HUES6 (cell line): ENCODE data around the gene EPOP.
A peak's percentile ranks its signal among the peaks of the same experiment; 100 is the strongest.

Experiments
- H3K27ac ChIP-seq: 2 replicates; pipeline ENCODE4 v1.7.0; 2013; ENCODE audit warnings: low read depth, mild to moderate bottlenecking, low read length, inconsistent platforms
- H3K27me3 ChIP-seq: 2 replicates; pipeline ENCODE4 v1.6.1; 2013; ENCODE audit warnings: low read length; ENCODE audit not compliant: control insufficient read depth, insufficient read depth
- H3K36me3 ChIP-seq: 2 replicates; pipeline ENCODE4 v1.6.1; 2013; ENCODE audit warnings: low read length; ENCODE audit not compliant: control insufficient read depth, insufficient read depth
- H3K4me1 ChIP-seq: 2 replicates; pipeline ENCODE4 v1.6.1; 2013; ENCODE audit warnings: low read length; ENCODE audit not compliant: control insufficient read depth, insufficient read depth
- H3K4me3 ChIP-seq: 2 replicates; pipeline ENCODE4 v1.5.1; 2013; ENCODE audit warnings: low read depth, low read length
- H3K9ac ChIP-seq: one replicate; pipeline ENCODE4 v1.6.1; 2013; ENCODE audit warnings: mild to moderate bottlenecking, low read length
- H3K9me3 ChIP-seq: 2 replicates; pipeline ENCODE4 v1.6.1; 2013; ENCODE audit warnings: low read depth, low read length; ENCODE audit not compliant: control insufficient read depth, insufficient read depth

The EPOP gene

DNA sequence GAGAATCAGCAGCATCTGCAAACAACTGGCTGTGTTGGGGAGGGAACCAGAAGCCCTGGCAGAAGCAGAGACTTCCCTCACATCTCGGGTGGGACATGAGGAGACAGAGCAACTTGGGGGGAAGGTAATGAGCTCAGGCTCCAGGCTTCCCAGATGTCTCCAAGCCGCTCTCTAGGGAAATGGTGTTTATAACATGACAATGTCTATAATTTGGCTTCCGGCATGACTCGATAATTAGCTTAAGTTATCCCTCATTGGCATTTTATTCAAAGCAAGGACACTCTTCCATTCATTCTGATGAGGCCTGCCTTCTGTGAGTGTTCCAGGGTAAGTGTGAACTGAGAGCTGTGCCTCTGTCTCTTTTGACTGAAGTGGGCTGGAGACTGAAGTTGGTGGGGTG, 15.6 kb upstream of the EPOP start:
- Histone ChIP-seq H3K27ac (no peak overlapping the region), H3K4me3 (no peak overlapping the region), H3K9ac (no peak overlapping the region), H3K4me1 (no peaks in the 10 kb centered on the region), H3K27me3 (peaks cover 12% of the 10 kb centered on the region), H3K36me3 (no peaks in the 10 kb centered on the region), H3K9me3 (no peaks in the 10 kb centered on the region)

- Histone ChIP-seq H3K4me3 (no peak overlapping the region), H3K36me3 (no peaks in the 10 kb centered on the region), H3K9me3 (no peaks in the 10 kb centered on the region), H3K27ac (no peak overlapping the region), H3K27me3 (peaks cover 10% of the 10 kb centered on the region), H3K9ac (no peak overlapping the region), H3K4me1 (no peaks in the 10 kb centered on the region)
These were observed 12.5 kb upstream of the EPOP start for GRCh38 chr17:38687286-38687685.

- Histone ChIP-seq H3K27me3 (peaks cover 10% of the 10 kb centered on the region), H3K9ac (no peak overlapping the region), H3K9me3 (no peaks in the 10 kb centered on the region), H3K27ac (no peak overlapping the region), H3K4me3 (no peak overlapping the region), H3K4me1 (no peaks in the 10 kb centered on the region), H3K36me3 (no peaks in the 10 kb centered on the region)
These were observed 10.7 kb upstream of the EPOP start for GRCh38 chr17:38685491-38685890.

GRCh38 chr17:38681096-38681495, 6.3 kb upstream of the EPOP start:
- no peak overlapping the region for H3K4me3 ChIP-seq
- peaks cover 9% of the 10 kb centered on the region; the same call in 1 of the 2 replicates for H3K4me1 ChIP-seq
- no peaks in the 10 kb centered on the region for H3K9me3 ChIP-seq
- H3K27me3 ChIP-seq, result peaks cover 18% of the 10 kb centered on the region
- H3K36me3 ChIP-seq, result no peaks in the 10 kb centered on the region
- H3K9ac ChIP-seq, result no peak overlapping the region
- no peak overlapping the region for H3K27ac ChIP-seq

GRCh38 chr17:38677819-38678218, 3.1 kb upstream of the EPOP start:
- Histone ChIP-seq H3K27me3 (peaks cover 40% of the 10 kb centered on the region), H3K4me3 (no peak overlapping the region), H3K36me3 (no peaks in the 10 kb centered on the region), H3K9me3 (no peaks in the 10 kb centered on the region), H3K27ac (no peak overlapping the region), H3K4me1 (peaks cover 19% of the 10 kb centered on the region), H3K9ac (no peak overlapping the region)

DNA sequence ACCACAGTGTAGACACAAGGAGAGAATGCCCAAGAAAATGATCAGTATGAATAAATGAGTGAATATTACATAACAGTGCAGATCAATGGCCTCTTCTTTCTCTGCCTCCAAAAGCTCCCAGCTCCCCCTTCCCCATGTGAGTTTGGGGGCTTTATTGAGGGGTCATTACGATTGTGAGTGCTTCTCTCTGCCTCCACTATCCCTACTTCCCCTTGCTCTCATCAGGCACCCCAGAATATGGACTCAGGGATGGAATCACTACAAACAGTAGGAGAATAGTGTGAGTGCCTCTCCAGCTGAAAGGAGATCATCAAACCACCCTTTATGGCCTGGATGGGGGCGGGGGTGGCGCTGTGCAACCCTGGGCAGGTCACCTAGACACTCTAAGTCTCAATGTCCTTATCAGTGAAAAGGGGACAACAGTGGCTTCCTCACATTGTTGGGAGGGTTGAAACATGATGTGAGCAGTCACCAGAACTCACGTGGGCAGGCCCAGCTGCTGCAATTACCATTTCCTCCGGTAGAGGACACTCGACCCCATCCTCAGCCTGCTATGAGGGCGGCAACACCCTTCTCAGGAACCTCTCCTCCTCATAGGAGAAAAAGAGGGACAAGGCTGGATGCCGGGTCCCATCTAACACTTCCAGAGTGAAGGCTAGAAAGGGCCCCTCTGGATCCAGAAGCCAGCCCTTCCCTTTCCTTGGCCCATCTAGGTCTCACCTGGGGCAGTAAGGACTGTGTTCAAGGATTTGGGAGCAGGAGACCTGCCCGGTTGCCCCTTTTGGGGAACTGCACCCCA, 2.1 kb upstream of the EPOP start:
- Histone ChIP-seq H3K27me3 (peaks cover 50% of the 10 kb centered on the region), H3K9ac (no peak overlapping the region), H3K27ac (no peak overlapping the region), H3K4me1 (peaks cover 27% of the 10 kb centered on the region), H3K4me3 (no peak overlapping the region), H3K36me3 (no peaks in the 10 kb centered on the region), H3K9me3 (no peaks in the 10 kb centered on the region)

DNA sequence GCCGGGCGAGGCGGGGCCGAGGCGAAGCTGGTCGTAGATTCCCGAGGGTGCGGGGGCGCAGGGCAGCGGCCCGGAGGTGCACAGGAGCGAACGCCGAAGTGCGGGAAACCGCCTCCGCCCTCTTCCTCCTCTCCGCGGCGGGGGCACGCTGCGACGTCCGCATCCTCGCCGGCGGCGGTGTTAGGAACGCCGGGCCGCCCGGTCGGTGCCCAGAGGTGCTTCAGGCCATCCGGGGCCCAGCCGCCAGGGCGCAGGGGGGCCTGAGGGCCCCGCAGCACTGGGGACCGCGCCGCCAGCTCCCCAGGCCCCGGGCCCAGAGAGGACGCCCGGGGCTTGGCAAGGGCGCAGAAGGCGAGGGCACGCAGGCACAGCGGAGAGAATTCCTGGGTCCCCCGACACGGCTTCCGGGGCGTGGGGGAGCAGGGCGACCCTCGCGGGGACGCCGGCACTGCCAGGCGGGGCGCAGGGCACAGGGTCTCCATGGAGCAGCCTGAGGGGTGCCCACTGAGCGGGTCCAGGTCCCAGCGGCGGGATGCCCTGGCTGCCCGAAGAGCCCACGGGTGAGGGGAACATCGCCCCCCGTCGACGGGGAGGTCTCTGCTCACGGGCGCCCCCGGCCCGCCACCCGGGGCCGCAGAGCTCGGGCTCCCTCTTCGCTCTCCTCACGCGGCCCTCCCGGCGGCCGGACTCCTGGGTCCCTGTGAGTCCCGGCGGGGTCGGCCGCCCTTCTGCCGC, 576 bp downstream of the EPOP start:
- no peaks in the 10 kb centered on the region for H3K9me3 ChIP-seq
- H3K27ac ChIP-seq, result peak overlapping the region; percentile 46; the same call in 1 of the 2 replicates
- H3K36me3 ChIP-seq, result no peaks in the 10 kb centered on the region
- peak overlapping the region; percentile 64 for H3K4me3 ChIP-seq
- peaks cover 76% of the 10 kb centered on the region for H3K27me3 ChIP-seq
- H3K9ac ChIP-seq, result peak overlapping the region; percentile 42
- H3K4me1 ChIP-seq, result peaks cover 45% of the 10 kb centered on the region

DNA sequence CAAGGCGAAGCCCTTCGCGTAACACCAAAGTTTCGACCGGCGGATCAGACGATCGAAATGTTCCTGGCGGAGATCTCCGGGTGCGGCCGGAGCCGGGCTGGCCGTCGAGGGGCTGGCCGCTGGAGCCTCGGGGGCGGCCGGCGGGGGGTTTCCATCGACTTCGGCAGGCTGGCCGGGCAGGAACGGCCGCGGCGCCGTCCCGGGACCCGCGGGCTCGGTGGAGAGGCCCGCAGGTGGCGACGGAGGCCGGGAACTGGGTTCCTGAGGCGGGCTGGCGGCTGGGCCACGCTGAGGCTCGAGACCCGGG, 1.1 kb downstream of the EPOP start:
- Histone ChIP-seq H3K27ac (no peak overlapping the region), H3K9ac (peak overlapping the region; percentile 42), H3K27me3 (peaks cover 81% of the 10 kb centered on the region)

DNA sequence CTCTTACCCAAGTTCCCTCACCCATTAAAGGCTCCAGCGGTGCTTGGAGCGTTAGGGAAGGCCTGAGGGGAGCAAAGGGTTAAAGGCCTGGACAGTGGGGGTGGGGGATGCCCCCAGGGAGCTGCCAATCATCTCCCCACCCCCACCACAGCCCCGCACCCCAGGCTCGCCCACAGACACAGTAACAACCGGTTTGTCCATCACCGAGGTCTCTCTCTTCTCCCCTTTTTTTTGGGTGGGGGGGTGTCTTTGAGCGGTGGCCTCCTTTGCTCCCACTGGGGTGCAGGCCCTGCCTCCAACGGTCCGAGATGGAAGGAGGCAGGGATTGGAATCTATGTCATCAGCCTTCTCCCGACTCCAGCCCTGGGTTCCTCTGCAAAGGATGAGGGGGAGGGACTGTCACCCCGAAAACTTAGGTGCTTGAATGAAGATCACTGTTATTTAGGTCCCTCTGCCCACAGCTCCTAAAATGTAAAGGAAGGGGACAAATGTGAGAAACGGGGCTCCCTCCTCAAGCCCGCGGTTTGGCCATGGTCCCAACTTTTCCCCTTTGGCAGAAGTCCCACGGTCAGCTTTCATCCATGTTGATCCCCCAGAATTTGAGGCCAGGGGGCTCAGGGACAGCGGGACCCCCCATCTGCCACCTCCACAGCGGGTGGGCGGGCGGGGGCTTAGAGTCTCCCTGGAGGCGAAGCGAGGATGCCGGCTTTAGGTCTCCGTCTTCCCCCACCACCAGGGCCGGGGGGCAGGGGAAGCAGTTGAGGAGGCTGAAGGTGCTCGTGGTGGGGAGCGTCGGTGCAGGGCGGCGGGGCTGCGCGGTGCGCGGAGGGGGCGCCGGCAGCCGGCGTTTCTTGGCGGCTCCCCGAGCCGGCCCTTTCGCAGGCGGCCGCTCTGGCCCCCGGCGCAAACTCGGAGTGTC, 1.7 kb downstream of the EPOP start:
- no peak overlapping the region for H3K27ac ChIP-seq
- H3K27me3 ChIP-seq, result peaks cover 88% of the 10 kb centered on the region
- H3K4me3 ChIP-seq, result peak overlapping the region; percentile 64

More for the DNA sequence above, 1.1 kb downstream of the EPOP start:
- Histone ChIP-seq H3K4me1 (peaks cover 48% of the 10 kb centered on the region), H3K36me3 (no peaks in the 10 kb centered on the region), H3K4me3 (peak overlapping the region; percentile 64), H3K9me3 (no peaks in the 10 kb centered on the region)

DNA sequence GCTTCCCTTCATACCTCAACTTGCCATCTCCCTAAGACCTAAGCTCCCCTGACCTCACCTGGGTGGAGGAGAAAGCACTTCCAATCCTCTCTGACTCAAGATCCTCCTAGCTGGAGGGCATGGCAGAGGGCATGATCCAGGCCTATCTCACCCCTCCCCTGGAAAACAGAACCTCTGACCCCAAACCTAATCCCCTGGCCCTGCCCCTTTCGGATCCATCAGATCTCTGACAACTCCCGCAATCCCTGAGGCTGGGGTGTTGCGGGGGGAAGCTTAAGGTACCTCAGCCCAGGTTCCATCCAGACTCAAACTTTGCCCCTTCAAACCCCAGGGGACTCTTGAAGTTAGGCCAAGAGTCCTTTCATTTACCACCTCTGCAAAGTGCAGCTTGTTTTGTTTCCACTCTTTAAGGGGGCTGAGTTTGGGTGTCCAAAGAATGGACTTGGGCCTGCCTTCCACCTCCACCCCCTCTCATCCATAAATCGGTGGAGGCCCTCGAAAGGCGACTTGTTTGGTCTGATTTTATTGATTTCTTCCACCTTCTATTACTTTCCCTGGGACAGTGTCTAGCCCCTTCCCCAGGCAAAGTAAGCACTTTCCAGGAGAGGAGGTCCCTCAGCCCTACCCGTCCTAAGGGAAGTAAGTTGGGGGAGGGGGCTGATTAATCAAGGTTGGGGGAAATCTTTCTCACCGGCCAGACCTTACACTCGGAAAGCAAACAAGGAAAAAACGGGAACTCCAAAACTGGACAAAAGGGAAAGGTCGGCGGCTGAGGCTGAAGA, 2.6 kb downstream of the EPOP start:
- Histone ChIP-seq H3K36me3 (no peaks in the 10 kb centered on the region), H3K27ac (no peak overlapping the region), H3K9me3 (no peaks in the 10 kb centered on the region), H3K27me3 (peaks cover 92% of the 10 kb centered on the region), H3K4me3 (peak overlapping the region; percentile 64), H3K4me1 (peaks cover 46% of the 10 kb centered on the region), H3K9ac (peak overlapping the region; percentile 48)

More for the DNA sequence above, 1.7 kb downstream of the EPOP start:
- Histone ChIP-seq H3K36me3 (no peaks in the 10 kb centered on the region), H3K4me1 (peaks cover 48% of the 10 kb centered on the region), H3K9ac (peak overlapping the region; percentile 55), H3K9me3 (no peaks in the 10 kb centered on the region)
